ENCODE data around the gene MED28. TPM values are rescaled to one million over a fixed set of nuclear protein-coding genes. Genes with fewer than 3 reads are reported as not detected.
"Not testable (repeated sequence)": the region's sequence is repeated elsewhere in the genome, so short reads cannot be mapped to it uniquely, and the experiment has no call there.

MED28 gene
- total RNA-seq, 2 experiments from 2014 or later: 52.9 to 54.5 TPM

DNA sequence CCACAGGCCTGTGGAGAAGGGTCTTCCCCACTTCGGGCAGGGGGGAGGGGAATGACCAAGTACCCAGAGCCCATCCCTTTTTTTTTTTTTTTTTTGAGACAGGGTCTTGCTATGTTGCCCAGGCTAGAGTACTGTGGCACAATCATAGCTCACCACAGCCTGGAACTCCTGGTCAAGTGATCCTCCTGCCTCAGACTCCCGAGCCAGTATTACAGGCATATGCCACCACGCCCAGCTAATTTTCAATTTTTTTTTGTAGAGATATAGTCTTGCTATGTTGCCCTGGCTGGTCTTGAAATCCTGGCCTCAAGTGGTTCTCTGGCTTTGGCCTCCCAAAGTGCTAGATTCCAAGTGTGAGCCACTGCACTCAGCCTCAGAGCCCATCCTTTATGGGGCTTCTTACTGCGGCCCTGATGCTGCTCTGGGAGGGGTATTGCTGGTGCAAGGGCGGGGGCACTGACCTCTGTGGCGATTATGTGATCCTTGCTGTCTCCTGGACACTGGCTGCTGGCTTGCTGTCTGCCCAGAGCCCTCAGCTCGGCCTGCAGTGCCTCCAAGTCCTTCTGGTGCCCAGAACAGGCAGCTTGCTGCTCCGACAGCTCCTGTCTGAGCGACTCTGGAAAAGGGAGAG, 32.9 kb downstream of the MED28 start:
- POLR2A ChIA-PET: no interaction called here
- CTCF ChIA-PET: interaction anchor here (0.5 kb wide), 1 partner anchor 565 kb away, joined by 3 read pairs; no protein-coding TSS in a partner anchor
- Mint-ChIP-seq H3K4me1 (ENCODE audit: low read depth) (peaks cover 7% of the 10 kb centered on the region), H3K4me3 (no peak overlapping the region), H3K27me3 (peaks cover 3% of the 10 kb centered on the region), H3K27ac (no peak overlapping the region), H3K9me3 (peaks cover 3% of the 10 kb centered on the region), H3K36me3 (peaks cover 4% of the 10 kb centered on the region)
- intact Hi-C loops (cut with micrococcal nuclease): no loop called here
- no peak for DNase-seq

- no peak overlapping the region for H3K4me3 Mint-ChIP-seq
- CTCF ChIA-PET: interaction anchor here (0.5 kb wide), 1 partner anchor 564 kb away, joined by 3 read pairs; no protein-coding TSS in a partner anchor
These were observed 33.5 kb downstream of the MED28 start for GRCh38 chr4:17647927-17648326.

DNA sequence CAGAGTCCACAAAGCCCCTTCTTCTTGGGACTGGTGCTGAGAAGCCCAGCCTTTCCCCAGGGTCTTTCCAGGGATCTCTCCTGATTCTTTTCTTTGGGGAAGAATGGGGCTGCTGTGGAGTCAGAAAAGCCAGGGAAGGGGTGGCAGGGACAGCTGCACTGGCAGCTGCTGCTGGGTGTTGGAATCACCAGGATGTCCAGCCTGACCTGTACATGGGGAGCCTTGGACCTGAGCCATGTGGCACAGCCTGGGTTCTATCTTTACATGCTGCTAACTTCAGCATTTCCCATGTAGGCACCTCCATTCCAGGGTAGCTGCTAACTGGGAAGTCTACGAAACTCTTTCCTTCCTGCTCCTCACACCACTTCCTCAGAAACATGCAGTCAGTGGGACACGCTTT, 36.0 kb downstream of the MED28 start:
- DNase-seq: no peak
- CTCF ChIA-PET: no interaction called here
- H3K9me3 Mint-ChIP-seq: peaks cover 3% of the 10 kb centered on the region
- POLR2A ChIA-PET: no interaction called here
- intact Hi-C loops (cut with micrococcal nuclease): no loop called here
- H3K4me3 Mint-ChIP-seq: no peak overlapping the region
- peaks cover 3% of the 10 kb centered on the region for H3K27me3 Mint-ChIP-seq
- H3K4me1 Mint-ChIP-seq (ENCODE audit: low read depth): peaks cover 7% of the 10 kb centered on the region
- H3K36me3 Mint-ChIP-seq: no peaks in the 10 kb centered on the region
- no peak overlapping the region for H3K27ac Mint-ChIP-seq

More at GRCh38 chr4:17647927-17648326, 33.5 kb downstream of the MED28 start:
- H3K36me3 Mint-ChIP-seq: no peaks in the 10 kb centered on the region
- POLR2A ChIA-PET: no interaction called here
- DNase-seq: no peak
- peaks cover 3% of the 10 kb centered on the region for H3K27me3 Mint-ChIP-seq
- H3K4me1 Mint-ChIP-seq (ENCODE audit: low read depth): peaks cover 7% of the 10 kb centered on the region
- H3K9me3 Mint-ChIP-seq: peaks cover 3% of the 10 kb centered on the region
- intact Hi-C loops (cut with micrococcal nuclease): no loop called here
- no peak overlapping the region for H3K27ac Mint-ChIP-seq

GRCh38 chr4:17654701-17655100, 40.3 kb downstream of the MED28 start:
- H3K27me3 Mint-ChIP-seq: peaks cover 5% of the 10 kb centered on the region
- H3K36me3 Mint-ChIP-seq: no peaks in the 10 kb centered on the region
- no peak overlapping the region for H3K4me3 Mint-ChIP-seq
- no peaks in the 10 kb centered on the region for H3K9me3 Mint-ChIP-seq
- ChIA-PET CTCF (no interaction called here), POLR2A (no interaction called here)
- H3K4me1 Mint-ChIP-seq (ENCODE audit: low read depth): peaks cover 7% of the 10 kb centered on the region
- DNase-seq: no peak
- intact Hi-C loops (cut with micrococcal nuclease): no loop called here
- no peak overlapping the region for H3K27ac Mint-ChIP-seq

GRCh38 chr4:17657090-17657489, 42.6 kb downstream of the MED28 start:
- CTCF ChIA-PET: no interaction called here
- no peak for DNase-seq
- H3K4me1 Mint-ChIP-seq (ENCODE audit: low read depth): no peaks in the 10 kb centered on the region
- peaks cover 6% of the 10 kb centered on the region for H3K27me3 Mint-ChIP-seq
- no peaks in the 10 kb centered on the region for H3K36me3 Mint-ChIP-seq
- intact Hi-C loops (cut with micrococcal nuclease): no loop called here
- no peak overlapping the region for H3K4me3 Mint-ChIP-seq
- no peak overlapping the region for H3K27ac Mint-ChIP-seq
- no peaks in the 10 kb centered on the region for H3K9me3 Mint-ChIP-seq
- POLR2A ChIA-PET: no interaction called here

- no peak for DNase-seq
- ChIA-PET CTCF (interaction anchor here (1.0 kb wide), 1 partner anchor 112 kb away, joined by 3 read pairs; no protein-coding TSS in a partner anchor), POLR2A (no interaction called here)
- Mint-ChIP-seq H3K4me3 (no peak overlapping the region), H3K36me3 (no peaks in the 10 kb centered on the region), H3K27me3 (peaks cover 6% of the 10 kb centered on the region), H3K27ac (no peak overlapping the region), H3K9me3 (no peaks in the 10 kb centered on the region), H3K4me1 (ENCODE audit: low read depth) (no peaks in the 10 kb centered on the region)
- intact Hi-C loops (cut with micrococcal nuclease): no loop called here
These were observed 43.4 kb downstream of the MED28 start for GRCh38 chr4:17657849-17658248.

DNA sequence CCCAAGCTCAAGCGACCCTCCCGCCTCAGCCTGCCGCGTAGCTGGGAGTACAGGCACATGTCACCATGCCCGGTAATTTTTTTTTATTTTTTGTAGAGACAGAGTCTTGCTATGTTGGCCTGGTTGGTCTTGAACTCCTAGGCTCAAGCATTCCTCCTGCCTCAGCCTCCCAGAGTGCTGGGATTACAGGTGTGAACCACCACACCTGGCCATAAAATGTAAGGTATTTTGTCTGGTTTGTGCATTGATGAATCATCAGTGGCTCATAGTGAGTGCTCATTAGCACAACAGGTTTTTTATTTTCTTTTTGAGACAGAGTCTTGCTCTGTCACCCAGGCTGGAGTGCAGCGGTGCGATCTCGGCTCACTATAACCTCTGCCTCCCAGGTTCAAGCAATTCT, 44.8 kb downstream of the MED28 start:
- H3K4me1 Mint-ChIP-seq (ENCODE audit: low read depth); DNase-seq; intact Hi-C loops (cut with micrococcal nuclease); H3K9me3 Mint-ChIP-seq; H3K27me3 Mint-ChIP-seq; H3K36me3 Mint-ChIP-seq; H3K4me3 Mint-ChIP-seq; CTCF ChIA-PET; POLR2A ChIA-PET; H3K27ac Mint-ChIP-seq: not testable (repeated sequence)

DNA sequence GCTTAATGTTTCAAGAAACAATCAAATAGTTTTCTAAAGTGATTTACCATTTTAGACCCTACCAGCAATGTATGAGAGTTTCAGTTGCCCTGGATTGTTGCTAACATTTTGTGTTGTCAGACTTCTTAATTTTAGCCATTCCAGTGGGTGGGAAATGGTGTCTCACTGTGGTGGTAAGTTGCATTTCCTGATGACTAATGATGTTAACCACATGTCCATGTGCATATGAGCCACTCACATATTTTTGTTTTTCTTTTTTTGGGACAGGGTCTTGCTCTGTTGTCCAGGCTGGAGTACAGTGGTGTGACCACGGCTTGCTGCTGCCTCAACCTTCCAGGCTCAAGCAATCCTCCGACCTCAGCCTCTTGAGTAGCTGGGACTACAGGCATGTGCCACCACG, 48.3 kb downstream of the MED28 start:
- DNase-seq: no peak
- Mint-ChIP-seq H3K27ac (no peak overlapping the region), H3K4me1 (ENCODE audit: low read depth) (no peaks in the 10 kb centered on the region), H3K9me3 (no peaks in the 10 kb centered on the region), H3K27me3 (peaks cover 5% of the 10 kb centered on the region), H3K4me3 (no peak overlapping the region), H3K36me3 (no peaks in the 10 kb centered on the region)
- ChIA-PET CTCF (no interaction called here), POLR2A (no interaction called here)
- intact Hi-C loops (cut with micrococcal nuclease): no loop called here

DNA sequence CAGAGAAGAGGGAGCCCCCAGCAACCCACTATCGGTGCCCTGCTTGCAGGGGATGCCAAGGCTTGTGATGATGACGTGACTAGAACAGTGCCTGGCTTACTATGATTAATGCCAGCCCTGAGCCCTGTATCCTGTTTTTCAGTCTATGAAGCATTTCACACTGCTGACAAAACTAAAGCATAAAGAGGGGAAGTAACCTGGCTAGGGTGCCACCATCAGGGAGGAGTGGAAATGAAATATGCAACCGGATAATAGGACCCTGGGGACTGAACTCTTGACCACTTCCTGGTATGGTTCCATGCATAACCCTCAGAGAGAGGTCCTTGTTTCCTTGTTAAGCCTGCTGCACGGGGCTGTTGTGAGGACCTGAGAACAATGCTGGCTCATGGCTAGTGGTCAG, 50.3 kb downstream of the MED28 start:
- Mint-ChIP-seq H3K4me1 (ENCODE audit: low read depth) (no peaks in the 10 kb centered on the region), H3K4me3 (no peak overlapping the region), H3K27ac (no peak overlapping the region), H3K27me3 (peaks cover 8% of the 10 kb centered on the region), H3K9me3 (no peaks in the 10 kb centered on the region), H3K36me3 (no peaks in the 10 kb centered on the region)
- ChIA-PET CTCF (interaction anchor here (0.9 kb wide), 1 partner anchor 116 kb away, joined by 3 read pairs; no protein-coding TSS in a partner anchor), POLR2A (no interaction called here)
- intact Hi-C loops (cut with micrococcal nuclease): no loop called here
- no peak for DNase-seq

- intact Hi-C loops (cut with micrococcal nuclease): no loop called here
- POLR2A ChIA-PET: no interaction called here
- Mint-ChIP-seq H3K27me3 (peaks cover 10% of the 10 kb centered on the region), H3K4me1 (ENCODE audit: low read depth) (no peaks in the 10 kb centered on the region), H3K36me3 (no peaks in the 10 kb centered on the region), H3K27ac (no peak overlapping the region), H3K9me3 (no peaks in the 10 kb centered on the region), H3K4me3 (no peak overlapping the region)
- DNase-seq: no peak
- CTCF ChIA-PET: no interaction called here
These were observed 50.9 kb downstream of the MED28 start for GRCh38 chr4:17665346-17665745.

- Mint-ChIP-seq H3K4me3 (no peak overlapping the region), H3K4me1 (ENCODE audit: low read depth) (no peaks in the 10 kb centered on the region), H3K27ac (no peak overlapping the region), H3K27me3 (peaks cover 11% of the 10 kb centered on the region), H3K9me3 (no peaks in the 10 kb centered on the region), H3K36me3 (no peaks in the 10 kb centered on the region)
- no peak for DNase-seq
- intact Hi-C loops (cut with micrococcal nuclease): no loop called here
- ChIA-PET POLR2A (no interaction called here), CTCF (no interaction called here)
These were observed 51.4 kb downstream of the MED28 start for GRCh38 chr4:17665852-17666251.

DNA sequence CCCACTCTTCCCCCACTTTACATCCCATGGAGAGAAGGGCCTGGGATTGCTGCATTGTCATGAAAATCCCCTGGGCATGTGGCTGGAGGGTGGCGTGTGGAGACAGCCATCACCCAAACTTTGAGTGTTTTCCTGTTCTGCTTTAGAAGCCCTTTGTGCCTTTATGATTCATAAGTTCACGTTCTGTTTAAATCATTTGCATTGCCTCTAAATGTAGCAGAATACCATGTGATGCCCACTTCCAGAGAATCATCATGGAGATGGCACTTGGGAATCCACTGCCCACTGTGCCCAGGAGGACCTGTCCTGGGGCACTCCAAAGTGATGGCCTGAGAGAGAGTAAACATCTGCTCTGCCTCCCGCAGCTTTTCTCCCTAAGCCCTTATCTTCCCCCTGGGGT, 52.8 kb downstream of the MED28 start:
- POLR2A ChIA-PET: no interaction called here
- H3K36me3 Mint-ChIP-seq: no peaks in the 10 kb centered on the region
- DNase-seq: no peak
- peaks cover 14% of the 10 kb centered on the region for H3K27me3 Mint-ChIP-seq
- H3K4me1 Mint-ChIP-seq (ENCODE audit: low read depth): no peaks in the 10 kb centered on the region
- H3K4me3 Mint-ChIP-seq: no peak overlapping the region
- CTCF ChIA-PET: no interaction called here
- H3K9me3 Mint-ChIP-seq: peaks cover 9% of the 10 kb centered on the region
- intact Hi-C loops (cut with micrococcal nuclease): no loop called here
- H3K27ac Mint-ChIP-seq: no peak overlapping the region

- no peak overlapping the region for H3K4me3 Mint-ChIP-seq
- no peaks in the 10 kb centered on the region for H3K4me1 Mint-ChIP-seq (ENCODE audit: low read depth)
- intact Hi-C loops (cut with micrococcal nuclease): no loop called here
- no peak for DNase-seq
- H3K9me3 Mint-ChIP-seq: peaks cover 10% of the 10 kb centered on the region
- peaks cover 14% of the 10 kb centered on the region for H3K27me3 Mint-ChIP-seq
- no peak overlapping the region for H3K27ac Mint-ChIP-seq
- CTCF ChIA-PET: no interaction called here
- H3K36me3 Mint-ChIP-seq: no peaks in the 10 kb centered on the region
- POLR2A ChIA-PET: no interaction called here
These were observed 53.3 kb downstream of the MED28 start for GRCh38 chr4:17667653-17668201.
